Measurements from ENCODE around the gene SYS1.

DNA sequence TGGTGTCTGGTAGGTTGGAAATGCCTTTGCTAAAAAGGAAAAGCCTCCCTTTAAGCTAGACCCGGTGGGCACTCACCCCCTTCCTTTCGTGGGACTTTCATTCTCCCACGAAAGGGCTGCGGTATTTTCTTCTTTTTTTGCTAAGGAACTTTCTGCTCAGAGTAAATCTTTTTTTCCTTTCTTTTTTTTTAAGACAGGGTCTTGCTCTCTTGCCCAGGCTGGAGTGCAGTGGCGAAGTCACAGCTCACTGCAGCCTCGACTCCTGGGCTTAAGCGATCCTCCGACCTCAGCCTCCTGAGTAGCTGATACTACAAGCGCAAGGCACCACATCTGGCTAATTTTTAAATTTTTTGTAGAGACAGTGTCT, 11.1 kb downstream of the SYS1 start:
- TF ChIP-seq CTCF (IDR thresholded peaks at IDR 0.05) (no peak; the same call in 1 of the 2 replicates), REST (IDR thresholded peaks at IDR 0.05; ENCODE audit: insufficient read depth in 1 of 2, low read depth in 2 of 2, low read length in 1 of 2) (no peak), SIN3A (IDR thresholded peaks at IDR 0.05; ENCODE audit: borderline replicate concordance, insufficient read depth, low read depth, low read length) (no peak), POLR2AphosphoS5 (IDR thresholded peaks at IDR 0.05; ENCODE audit: low read depth, low read length) (no peak), TCF7L2 (IDR thresholded peaks at IDR 0.05; ENCODE audit: low read depth, low read length) (no peak)
